Embryonic facial prominence (tissue), 1 donor: ENCODE measurements around the gene ADRM1.
A peak's percentile ranks its signal among the peaks of the same experiment; 100 is the strongest.

Experiments
- DNase-seq: peaks from one replicate; pipeline ENCODE4 v3.0.0-alpha.2; 2016; ENCODE audit errors: extremely low spot score

Gene ADRM1

GRCh38 chr20:62297449-62298227 lies 5.2 kb upstream of the ADRM1 start:
- DNase-seq = no peak

- DNase-seq = no peak
These were observed 4.1 kb upstream of the ADRM1 start for GRCh38 chr20:62298577-62299249.

- DNase-seq = no peak
These were observed 3.0 kb upstream of the ADRM1 start for GRCh38 chr20:62299666-62300236.

GRCh38 chr20:62300319-62300718 lies 2.5 kb upstream of the ADRM1 start:
- no peak for DNase-seq

GRCh38 chr20:62301111-62301668 lies 1.6 kb upstream of the ADRM1 start:
- no peak for DNase-seq

- peak; percentile 73 for DNase-seq
These were observed 940 bp upstream of the ADRM1 start for GRCh38 chr20:62301773-62302340.

GRCh38 chr20:62303062-62303339 lies 204 bp downstream of the ADRM1 start:
- no peak for DNase-seq

GRCh38 chr20:62303340-62304226 lies 786 bp downstream of the ADRM1 start:
- no peak for DNase-seq

GRCh38 chr20:62304331-62305148 lies 1.7 kb downstream of the ADRM1 start:
- DNase-seq = no peak

- no peak for DNase-seq
These were observed 2.5 kb downstream of the ADRM1 start for GRCh38 chr20:62305149-62305764.

GRCh38 chr20:62305765-62306413 lies 3.1 kb downstream of the ADRM1 start:
- no peak for DNase-seq

- no peak for DNase-seq
These were observed 3.8 kb downstream of the ADRM1 start for GRCh38 chr20:62306414-62307187.

- DNase-seq = no peak
These were observed 4.7 kb downstream of the ADRM1 start for GRCh38 chr20:62307226-62308101.

- DNase-seq = no peak
These were observed 5.5 kb downstream of the ADRM1 start for GRCh38 chr20:62308102-62308822.

- no peak for DNase-seq
These were observed 6.6 kb downstream of the ADRM1 start for GRCh38 chr20:62309198-62309944.

- no peak for DNase-seq
These were observed 7.4 kb downstream of the ADRM1 start for GRCh38 chr20:62309947-62310756.
